Stimulated activated CD4-positive, alpha-beta T cell treated with anti-CD3 and anti-CD28 coated beads, TNF-alpha, amount 100 ng/mL, for 4 hours (primary cell): Measurements from ENCODE around the gene ADSS1.

Experiments used
- DNase-seq, 3 experiments: peaks; one replicate each; pipeline ENCODE4 v3.0.0-alpha.2; 2020; ENCODE audit warnings: low read depth in 3 of 3

Gene ADSS1

GRCh38 chr14:104700225-104700651 lies 23.8 kb upstream of the ADSS1 start:
- DNase-seq, result no peak

GRCh38 chr14:104700747-104701217 lies 23.2 kb upstream of the ADSS1 start:
- DNase-seq, result no peak

- no peak for DNase-seq
These were observed 22.5 kb upstream of the ADSS1 start for GRCh38 chr14:104701383-104702076.

GRCh38 chr14:104702106-104702505 lies 21.9 kb upstream of the ADSS1 start:
- DNase-seq, result no peak

GRCh38 chr14:104702673-104703072 lies 21.4 kb upstream of the ADSS1 start:
- no peak for DNase-seq

- DNase-seq, result no peak
These were observed 20.8 kb upstream of the ADSS1 start for GRCh38 chr14:104703269-104703668.

GRCh38 chr14:104704252-104704651 lies 19.8 kb upstream of the ADSS1 start:
- DNase-seq, result no peak

- no peak for DNase-seq
These were observed 18.5 kb upstream of the ADSS1 start for GRCh38 chr14:104705340-104706047.

GRCh38 chr14:104706733-104707607 lies 17.1 kb upstream of the ADSS1 start:
- no peak for DNase-seq

- no peak for DNase-seq
These were observed 16.1 kb upstream of the ADSS1 start for GRCh38 chr14:104707608-104708595.

GRCh38 chr14:104708606-104709268 lies 15.3 kb upstream of the ADSS1 start:
- peak; percentile 54 to 55 (median 55) for DNase-seq

GRCh38 chr14:104709387-104710039 lies 14.5 kb upstream of the ADSS1 start:
- no peak for DNase-seq

- no peak for DNase-seq
These were observed 13.8 kb upstream of the ADSS1 start for GRCh38 chr14:104710071-104710735.

- DNase-seq, result no peak
These were observed 10.9 kb upstream of the ADSS1 start for GRCh38 chr14:104712881-104713734.

- DNase-seq, result no peak
These were observed 10.0 kb upstream of the ADSS1 start for GRCh38 chr14:104714066-104714465.

- no peak for DNase-seq
These were observed 9.3 kb upstream of the ADSS1 start for GRCh38 chr14:104714681-104715080.

GRCh38 chr14:104715416-104715815 lies 8.6 kb upstream of the ADSS1 start:
- no peak for DNase-seq

- no peak for DNase-seq
These were observed 8.2 kb upstream of the ADSS1 start for GRCh38 chr14:104715871-104716270.
